ENCODE measurements around the gene BMPR1B.
A peak's percentile ranks its signal among the peaks of the same experiment; 100 is the strongest.

DNA sequence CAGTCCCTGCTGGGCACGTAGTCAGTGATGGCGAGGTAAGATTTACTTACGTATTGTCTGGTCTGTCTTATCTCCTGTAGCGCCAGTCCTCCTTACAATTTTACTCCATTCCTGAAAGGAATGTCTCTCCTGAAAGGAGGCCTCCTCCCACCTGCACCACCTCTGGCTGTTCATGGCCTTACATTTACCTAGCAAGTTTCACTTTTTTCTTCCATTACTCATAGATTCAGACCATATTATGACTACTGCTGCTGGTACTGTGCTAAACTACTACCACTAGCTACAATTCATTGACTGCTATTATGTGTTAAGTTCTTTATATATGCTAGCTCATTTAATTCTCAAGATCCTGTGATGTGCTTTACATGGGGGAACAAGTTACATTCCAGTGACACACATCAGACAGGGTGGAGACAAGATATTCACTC, 189.9 kb downstream of the BMPR1B start:
- TF ChIP-seq CTCF (conservative IDR thresholded peaks at IDR 0.05 in 1 of 2, IDR thresholded peaks at IDR 0.05 in 1 of 2; ENCODE audit: extremely low read depth in 1 of 2, insufficient read depth in 1 of 2, low read depth in 1 of 2, low read length in 2 of 2) (peak in 1 of 2 donors; percentile 9), EZH2 (IDR thresholded peaks at IDR 0.05; ENCODE audit: borderline replicate concordance, low read length) (no peak)

Data from mammary epithelial cell (primary cell).